HG02759 (cell line): ENCODE measurements around the gene P2RX5.
"Not testable (repeated sequence)": the region's sequence is repeated elsewhere in the genome, so short reads cannot be mapped to it uniquely, and the experiment has no call there.

ENCODE experiments used
- ATAC-seq: cut with Tn5 transposase; IDR thresholded peaks from one replicate; pipeline ENCODE4 v1.9.1; 2021; ENCODE audit warnings: mild to moderate bottlenecking, moderate library complexity; ENCODE audit not compliant: unreplicated experiment

P2RX5 gene, protein sequence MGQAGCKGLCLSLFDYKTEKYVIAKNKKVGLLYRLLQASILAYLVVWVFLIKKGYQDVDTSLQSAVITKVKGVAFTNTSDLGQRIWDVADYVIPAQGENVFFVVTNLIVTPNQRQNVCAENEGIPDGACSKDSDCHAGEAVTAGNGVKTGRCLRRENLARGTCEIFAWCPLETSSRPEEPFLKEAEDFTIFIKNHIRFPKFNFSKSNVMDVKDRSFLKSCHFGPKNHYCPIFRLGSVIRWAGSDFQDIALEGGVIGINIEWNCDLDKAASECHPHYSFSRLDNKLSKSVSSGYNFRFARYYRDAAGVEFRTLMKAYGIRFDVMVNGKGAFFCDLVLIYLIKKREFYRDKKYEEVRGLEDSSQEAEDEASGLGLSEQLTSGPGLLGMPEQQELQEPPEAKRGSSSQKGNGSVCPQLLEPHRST

GRCh38 chr17:3695723-3696411 lies at the start of gene P2RX5:
P2RX5 (minus strand) TSS chr17:3696155; CDS start chr17:3696005, 150 bp downstream.
- peak; percentile 36 for ATAC-seq

DNA sequence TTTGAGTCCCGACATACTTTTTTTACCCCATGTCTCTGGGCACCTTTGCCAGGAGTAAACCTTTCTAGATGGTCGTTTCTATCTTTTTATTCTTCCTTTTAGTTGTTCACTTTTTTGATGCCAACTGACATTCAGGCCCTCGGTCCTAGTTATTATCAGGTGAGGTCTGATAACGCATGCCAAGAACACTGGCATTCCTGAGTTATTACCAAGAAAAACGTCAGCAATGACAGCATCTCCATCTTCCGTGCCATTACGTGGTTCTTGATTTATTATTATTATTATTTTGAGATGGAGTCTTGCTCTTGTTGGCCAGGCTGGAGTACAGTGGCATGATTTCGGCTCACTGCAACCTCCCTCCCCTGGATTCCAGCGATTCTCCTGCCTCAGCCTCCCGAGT lies 49.1 kb upstream of the P2RX5 start:
- ATAC-seq: no peak

DNA sequence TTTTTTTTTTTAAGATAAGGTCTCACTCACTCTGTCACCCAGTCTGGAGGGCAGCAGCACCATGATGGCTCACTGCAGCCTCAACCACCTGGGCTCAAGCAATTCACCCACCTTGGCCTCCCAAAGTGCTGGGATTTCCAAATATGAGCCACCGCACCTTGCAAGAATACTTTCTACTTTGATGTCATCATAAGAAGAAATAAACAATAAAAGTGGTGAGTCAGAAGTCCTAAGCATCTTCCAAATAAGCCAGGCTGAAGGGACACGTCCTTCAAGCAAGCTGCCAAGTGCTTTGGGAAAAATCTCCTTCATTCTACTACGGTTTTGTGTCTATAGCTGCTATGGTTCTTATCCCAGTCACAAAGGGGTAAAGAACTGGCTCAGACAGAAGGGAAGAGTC lies 48.1 kb upstream of the P2RX5 start:
- ATAC-seq: no peak

DNA sequence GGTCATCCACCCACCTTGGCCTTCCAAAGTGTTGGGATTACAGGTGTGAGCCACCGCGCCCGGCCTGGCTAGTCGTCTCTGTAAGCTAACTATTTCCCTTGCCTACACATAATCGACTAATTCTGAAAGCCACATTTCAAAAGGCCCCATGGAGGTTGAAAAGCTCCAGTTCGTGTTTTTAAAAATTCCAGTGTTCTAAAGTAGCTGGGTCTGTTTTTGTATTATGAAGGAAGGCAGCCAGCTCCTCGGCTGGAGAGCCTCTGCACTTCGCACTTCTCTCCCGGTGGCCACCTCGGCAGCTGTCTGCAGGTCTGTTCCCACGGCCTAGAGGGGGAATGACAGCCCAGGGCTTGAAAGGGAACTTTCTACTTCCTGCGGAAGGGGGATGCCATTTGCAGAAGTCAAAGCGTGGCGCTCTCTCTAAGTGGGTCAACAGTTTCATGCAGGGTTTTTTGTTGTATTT lies 44.7 kb upstream of the P2RX5 start:
- ATAC-seq: no peak

DNA sequence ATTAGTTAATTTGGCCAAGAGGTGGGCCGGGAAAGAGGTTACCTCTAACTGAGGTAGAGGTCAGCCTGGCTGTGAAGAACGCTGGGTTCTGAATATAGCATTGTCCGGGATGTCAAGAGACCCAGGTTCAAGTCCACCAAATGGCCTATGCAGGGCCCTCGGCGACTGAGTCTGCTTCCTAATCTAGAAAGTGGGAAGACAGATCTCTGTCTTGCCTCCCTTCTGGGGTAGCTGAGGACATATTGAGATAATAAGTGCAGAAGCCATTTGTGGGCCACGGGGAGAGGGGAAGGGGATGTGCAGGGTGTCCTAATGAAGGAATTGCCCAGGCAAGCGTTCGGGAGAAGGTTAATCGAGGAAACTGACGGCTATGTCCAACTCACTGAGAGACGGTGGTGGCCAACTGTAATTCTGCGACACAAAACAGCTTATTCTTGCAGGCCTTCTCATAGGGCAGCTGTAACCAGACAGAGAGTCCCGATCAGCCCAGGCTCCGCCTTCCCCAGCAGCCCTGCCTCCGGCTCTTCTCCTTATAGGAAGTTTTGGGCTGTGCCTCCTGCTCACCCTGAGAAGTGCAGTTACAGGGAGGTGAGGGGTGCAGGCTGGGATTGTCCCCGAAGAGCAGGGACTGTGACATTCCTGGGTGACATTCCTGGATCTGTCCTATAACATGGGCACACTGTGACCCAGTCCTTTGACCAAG lies 43.6 kb upstream of the P2RX5 start:
- ATAC-seq: no peak

GRCh38 chr17:3738562-3739295 lies 42.8 kb upstream of the P2RX5 start:
- no peak for ATAC-seq

- no peak for ATAC-seq
Measured at GRCh38 chr17:3735515-3735914, 39.6 kb upstream of the P2RX5 start.

DNA sequence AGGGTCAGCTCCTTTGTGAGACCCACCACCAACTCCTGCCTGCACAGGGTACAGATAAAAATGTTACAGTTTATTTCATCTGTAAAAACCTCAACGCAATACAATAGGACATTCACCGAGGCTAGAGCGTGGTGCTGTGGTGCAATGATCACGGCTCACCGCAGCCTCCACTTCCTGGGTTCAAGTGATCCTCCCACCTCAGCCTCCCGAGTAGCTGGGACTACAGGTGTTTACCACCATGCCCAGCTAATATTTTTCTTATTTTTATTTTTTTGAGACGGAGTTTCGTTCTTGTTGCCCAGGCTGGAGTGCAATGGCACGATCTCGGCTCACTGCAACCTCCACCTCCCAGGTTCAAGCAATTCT lies 38.9 kb upstream of the P2RX5 start:
- ATAC-seq: not testable (repeated sequence)

DNA sequence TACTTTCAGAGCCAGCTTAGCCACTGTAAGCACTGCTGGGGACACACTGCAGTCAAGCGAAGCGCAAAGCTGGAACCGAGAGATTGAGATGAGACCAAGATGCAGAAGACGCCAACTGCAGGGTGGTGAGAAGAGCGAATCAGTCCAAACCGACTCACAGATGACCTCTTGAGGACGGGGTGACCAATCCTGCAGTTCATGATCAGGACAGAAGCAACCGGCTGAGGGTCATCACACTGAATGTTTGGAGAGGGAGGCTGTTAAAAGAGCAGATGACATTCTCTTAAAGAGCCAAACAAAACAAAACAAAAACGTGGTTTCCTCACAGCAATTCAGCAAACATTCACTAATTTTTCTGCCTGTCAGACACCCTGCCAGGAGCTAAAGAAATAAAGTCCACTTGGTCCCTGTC lies 36.3 kb upstream of the P2RX5 start:
- ATAC-seq: peak; percentile 52

- ATAC-seq: no peak
Measured at GRCh38 chr17:3730881-3731429, 35.0 kb upstream of the P2RX5 start.

DNA sequence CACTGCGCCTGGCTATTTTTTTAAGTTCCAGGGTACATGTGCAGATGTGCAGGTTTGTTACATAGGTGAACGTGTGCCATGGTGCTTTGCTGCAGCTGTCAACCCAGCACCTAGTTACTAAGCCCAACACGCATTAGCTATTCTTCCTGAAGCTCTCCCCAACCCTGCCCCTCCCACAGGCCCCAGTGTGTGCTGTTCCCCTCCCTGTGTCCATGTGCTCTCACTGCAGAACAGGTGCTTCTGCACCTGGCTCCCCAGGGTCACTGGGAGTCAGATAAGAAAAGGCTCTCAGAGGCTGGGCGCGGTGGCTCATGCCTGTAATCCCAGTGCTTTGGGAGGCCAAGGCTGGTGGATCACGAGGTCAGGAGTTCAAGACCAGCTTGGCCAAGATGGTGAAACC lies 33.9 kb upstream of the P2RX5 start:
- ATAC-seq: no peak

DNA sequence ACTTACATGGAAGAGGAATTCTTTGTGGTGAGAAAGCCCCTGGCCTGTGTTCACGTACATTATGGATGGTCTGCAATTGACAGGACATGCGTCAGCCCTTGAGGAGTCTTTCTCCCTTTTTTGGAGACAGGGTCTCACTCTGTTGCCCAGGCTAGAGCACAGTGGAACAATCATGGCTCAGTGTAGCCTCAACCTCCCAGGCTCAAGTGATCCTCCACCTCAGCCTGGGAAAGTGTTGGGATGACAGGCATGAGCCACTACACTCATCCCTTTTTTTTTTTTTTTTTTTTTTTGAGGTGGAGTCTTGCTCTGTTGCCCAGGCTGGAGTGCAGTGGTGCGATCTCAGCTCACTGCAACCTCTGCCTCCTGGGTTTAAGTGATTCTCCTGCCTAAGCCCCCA lies 32.1 kb upstream of the P2RX5 start:
- ATAC-seq: not testable (repeated sequence)

DNA sequence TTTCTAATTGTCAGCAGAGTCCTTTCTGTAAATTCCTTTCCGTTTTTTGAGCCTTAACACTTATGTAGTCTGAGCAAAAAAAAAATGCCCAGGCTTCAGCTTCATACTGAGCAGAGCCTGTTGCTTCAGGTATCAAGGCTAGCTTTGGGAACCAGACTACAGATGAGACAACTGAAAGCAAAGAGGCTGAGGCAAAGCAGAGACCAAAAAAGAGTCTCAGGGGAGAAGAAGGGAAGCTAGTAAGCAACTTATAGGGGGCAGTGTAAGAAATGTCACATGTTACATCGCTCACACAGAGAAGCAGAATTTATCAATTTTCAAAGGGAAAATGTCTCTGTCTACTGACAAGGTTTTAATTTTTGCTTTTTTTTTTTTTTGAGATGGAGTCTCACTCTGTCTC lies 31.1 kb upstream of the P2RX5 start:
- ATAC-seq: no peak

- ATAC-seq: no peak
Measured at GRCh38 chr17:3724378-3725077, 28.6 kb upstream of the P2RX5 start.

DNA sequence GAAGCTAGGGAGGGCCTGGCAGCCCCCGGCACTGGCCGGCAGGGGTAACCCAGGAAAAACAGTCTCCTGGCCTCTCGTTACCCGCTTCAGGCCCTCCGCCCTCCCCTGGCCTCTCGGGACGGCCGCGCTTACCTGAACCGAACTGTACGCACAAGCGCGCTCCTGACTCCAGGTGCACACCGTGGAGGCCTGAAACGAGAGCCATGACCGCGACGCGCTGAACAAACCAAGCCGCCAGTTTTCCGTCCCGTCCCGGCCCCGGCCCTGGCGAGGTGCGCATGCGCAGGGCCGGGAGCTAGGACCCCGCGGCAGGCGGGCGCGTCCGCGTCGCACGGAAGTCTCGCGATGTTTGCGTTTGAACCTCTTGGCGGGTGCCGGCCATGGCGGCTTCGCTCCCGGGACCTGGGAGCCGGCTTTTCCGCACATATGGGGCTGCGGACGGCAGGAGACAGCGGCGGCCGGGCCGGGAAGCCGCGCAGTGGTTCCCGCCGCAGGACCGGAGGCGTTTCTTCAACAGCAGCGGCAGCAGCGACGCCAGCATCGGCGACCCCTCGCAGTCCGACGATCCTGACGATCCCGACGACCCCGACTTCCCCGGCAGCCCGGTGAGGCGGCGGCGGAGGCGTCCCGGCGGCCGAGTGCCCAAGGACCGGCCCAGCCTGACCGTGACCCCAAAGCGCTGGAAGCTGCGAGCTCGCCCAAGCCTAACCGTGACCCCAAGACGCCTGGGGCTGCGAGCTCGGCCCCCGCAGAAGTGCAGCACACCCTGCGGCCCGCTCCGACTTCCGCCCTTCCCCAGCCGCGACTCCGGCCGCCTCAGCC lies 27.8 kb upstream of the P2RX5 start, which contains the start of gene HASPIN:
Gene HASPIN (plus strand): TSS at position 348 of the 822 bp plus-strand sequence. CDS start 33 bp downstream, at position 381.
- peak; percentile 91 for ATAC-seq

DNA sequence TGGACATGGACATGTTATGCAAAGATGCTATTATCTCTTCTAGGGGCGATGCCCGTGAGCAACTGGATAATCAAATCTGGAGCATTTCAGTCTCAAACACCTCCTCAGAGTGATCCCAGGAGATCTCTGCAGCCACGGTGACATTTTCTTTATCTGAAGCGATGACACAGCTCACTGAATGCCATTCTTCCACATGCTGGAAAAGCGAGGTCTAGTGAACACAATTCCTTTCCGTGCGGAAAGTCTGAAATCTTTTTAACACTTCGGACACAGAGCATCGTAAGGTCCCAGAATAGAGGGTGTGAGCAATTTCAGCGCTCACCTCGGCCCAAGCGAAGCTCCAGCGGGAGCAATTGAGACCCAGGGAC lies 27.2 kb upstream of the P2RX5 start:
- no peak for ATAC-seq

GRCh38 chr17:3722716-3723115 lies 26.8 kb upstream of the P2RX5 start:
- no peak for ATAC-seq

DNA sequence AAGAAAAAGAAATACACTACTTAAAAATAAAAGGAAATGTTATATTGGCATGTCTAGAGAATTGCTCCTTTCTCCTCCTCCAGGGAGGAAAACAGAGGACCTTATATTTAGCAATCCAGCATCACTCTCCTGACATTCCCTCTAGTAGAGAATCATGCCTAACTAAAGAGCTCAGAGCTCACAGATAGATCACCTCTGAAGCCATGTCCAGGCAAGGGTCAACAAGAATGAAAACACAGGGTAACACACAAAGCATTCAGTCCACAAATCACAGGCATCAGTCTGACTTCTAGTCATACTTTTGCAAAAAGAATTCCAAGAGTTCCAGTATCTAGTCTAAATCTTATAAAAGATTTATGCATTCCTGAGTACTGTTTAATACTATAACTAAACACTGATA lies 23.3 kb upstream of the P2RX5 start:
- ATAC-seq: no peak

DNA sequence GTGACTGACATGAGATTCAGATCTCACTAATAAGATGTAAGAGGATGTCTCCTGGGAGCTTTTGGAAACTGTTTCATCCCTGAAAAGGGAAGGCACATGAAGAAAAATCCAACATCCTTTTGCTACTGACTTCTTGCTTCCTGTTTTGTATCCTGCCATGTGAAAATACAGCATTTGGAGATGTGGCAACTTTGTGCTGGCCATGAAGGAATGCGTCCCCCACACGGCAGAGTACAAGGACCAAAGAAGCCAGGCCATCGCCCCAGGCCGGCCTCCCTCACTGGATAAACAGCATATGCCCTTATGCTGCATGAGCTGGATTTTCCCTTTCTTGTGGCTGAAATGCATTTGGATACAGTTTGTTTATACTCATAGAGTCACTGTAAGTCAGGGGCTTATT lies 22.2 kb upstream of the P2RX5 start:
- ATAC-seq: no peak
